H54 (cell line): ENCODE measurements around the gene FREY1.

ENCODE experiments used
- DNase-seq: peaks from one replicate; pipeline ENCODE4 v3.0.0; 2011; ENCODE audit warnings: low spot score, mixed read lengths; ENCODE audit not compliant: insufficient read length
- FAIRE-seq: peaks from 3 replicates; lab custom pipeline; 2011; peaks lifted over from hg19 to GRCh38; lab: Jason Lieb, UNC
- POLR2A ChIP-seq: IDR thresholded peaks from 2 replicates; pipeline ENCODE4 v1.6.1; 2011; ENCODE audit warnings: low read depth, mild to moderate bottlenecking, low read length

The FREY1 gene

GRCh38 chr11:45924927-45925326 lies 17.9 kb upstream of the FREY1 start:
- no peak for TF ChIP-seq POLR2A
- no peak for FAIRE-seq
- DNase-seq = no peak

- no peak for TF ChIP-seq POLR2A
- no peak for DNase-seq
- no peak for FAIRE-seq
These were observed 17.2 kb upstream of the FREY1 start for GRCh38 chr11:45924036-45924915.

GRCh38 chr11:45922425-45923082 lies 15.5 kb upstream of the FREY1 start, which contains the start of gene LARGE2:
Gene LARGE2, plus strand, starts transcription at chr11:45922656. Its CDS starts 227 bp downstream, at chr11:45922883.
- no peak for TF ChIP-seq POLR2A
- DNase-seq (no peak), FAIRE-seq (no peak)

- TF ChIP-seq POLR2A = no peak
- FAIRE-seq (no peak), DNase-seq (no peak)
These were observed 14.7 kb upstream of the FREY1 start for GRCh38 chr11:45921561-45922424.

GRCh38 chr11:45920531-45921477 lies 13.7 kb upstream of the FREY1 start:
- no peak for DNase-seq
- no peak for FAIRE-seq
- TF ChIP-seq POLR2A = no peak

GRCh38 chr11:45919806-45920530 lies 12.9 kb upstream of the FREY1 start:
- no peak for TF ChIP-seq POLR2A
- no peak for DNase-seq
- no peak for FAIRE-seq

- TF ChIP-seq POLR2A = no peak
- FAIRE-seq (no peak), DNase-seq (peak; percentile 33)
These were observed 12.0 kb upstream of the FREY1 start for GRCh38 chr11:45918962-45919675.

- peak; percentile 66 for TF ChIP-seq POLR2A
- DNase-seq (peak; percentile 98), FAIRE-seq (no peak)
These were observed 11.4 kb upstream of the FREY1 start for GRCh38 chr11:45918331-45918941.

GRCh38 chr11:45917623-45918330 lies 10.7 kb upstream of the FREY1 start, which contains the start of gene PEX16:
Gene PEX16, minus strand, starts transcription at chr11:45917877. Its CDS starts 66 bp downstream, at chr11:45917811.
- DNase-seq (peak; percentile 99), FAIRE-seq (peak; percentile 58)
- peak; percentile 92 for TF ChIP-seq POLR2A

GRCh38 chr11:45917286-45917622 lies 10.2 kb upstream of the FREY1 start:
- DNase-seq (no peak), FAIRE-seq (no peak)

GRCh38 chr11:45915446-45915845 lies 8.4 kb upstream of the FREY1 start:
- FAIRE-seq (no peak), DNase-seq (no peak)
- no peak for TF ChIP-seq POLR2A

More at GRCh38 chr11:45917286-45917622, 10.2 kb upstream of the FREY1 start:
- TF ChIP-seq POLR2A = no peak
